Gastroesophageal sphincter (tissue), 3 donors: Measurements from ENCODE around the gene CNP.
"Not testable (repeated sequence)": the region's sequence is repeated elsewhere in the genome, so short reads cannot be mapped to it uniquely, and the experiment has no call there.

Experiments used
- CTCF ChIP-seq, 4 experiments: fragments of 200-600 bp in 2 of 4; fragments of 450-650 bp in 2 of 4; sonication (generic) in 1 of 4; IDR thresholded peaks; one replicate each; pipeline ENCODE4 v1.5.1; 2017 to 2019; ENCODE audit warnings: antibody characterized with exemption in 4 of 4, mild to moderate bottlenecking in 2 of 4, moderate library complexity in 2 of 4
- POLR2AphosphoS5 ChIP-seq: sonication (generic); formaldehyde crosslinking; IDR thresholded peaks from one replicate; pipeline ENCODE4 v1.6.1; 2017; ENCODE audit warnings: antibody characterized with exemption

GRCh38 chr17:41930833-41931156 lies 35.8 kb upstream of the CNP start:
- TF ChIP-seq CTCF (IDR thresholded peaks at IDR 0.05); POLR2AphosphoS5: not testable (repeated sequence)
